COLO668 (cell line): ENCODE data around the gene IL4I1.

Source experiments
- DNase-seq: peaks from one replicate; lab custom pipeline; 2025; ENCODE audit not compliant: unreplicated experiment; lab: John Stamatoyannopoulos, UW

IL4I1 gene

DNA sequence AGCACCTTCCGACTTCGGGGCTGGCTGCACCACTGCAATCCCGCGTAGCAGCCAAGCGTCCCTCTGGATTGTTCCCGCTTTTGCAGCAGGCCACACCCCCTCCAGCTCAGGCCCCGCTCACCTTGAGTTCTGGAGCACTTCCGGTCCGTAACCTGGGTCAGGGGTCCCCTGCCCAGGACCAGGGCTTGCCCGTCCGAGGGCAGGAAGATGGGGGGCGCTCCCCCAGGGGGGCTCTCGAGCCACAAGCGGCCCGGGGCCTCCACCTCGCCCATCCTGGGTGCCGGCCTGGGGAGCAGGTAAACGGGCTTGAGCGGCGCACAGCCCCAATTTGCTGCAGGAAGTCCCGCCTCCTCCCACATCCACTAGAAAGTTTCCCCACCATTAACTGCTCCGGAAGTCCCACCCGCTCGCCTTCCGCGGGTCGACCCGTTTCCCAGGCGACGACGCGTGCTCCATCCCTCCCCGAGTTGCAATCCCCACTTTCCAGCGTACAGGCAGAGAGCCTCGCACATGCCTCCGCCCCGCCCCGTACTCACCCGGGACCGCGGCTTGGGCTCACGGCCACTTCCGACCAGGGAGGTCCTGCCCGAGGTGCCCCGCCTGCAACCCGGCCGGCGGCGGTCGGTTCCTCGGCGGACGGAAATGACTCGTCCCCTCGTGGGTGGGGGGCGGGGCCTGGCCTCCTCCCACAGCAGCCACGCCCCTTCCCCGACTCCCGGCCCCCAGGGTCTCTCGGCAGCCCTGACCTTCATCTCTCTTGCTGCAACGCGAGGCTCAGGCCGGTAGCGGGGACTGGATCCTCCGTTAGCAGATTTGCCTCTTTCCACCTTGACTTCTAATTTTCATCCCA lies 29.5 kb downstream of the IL4I1 start, which contains the start of gene PNKP:
PNKP (minus strand) TSS at position 644 of the 850 bp plus-strand sequence; CDS start at position 272, 372 bp downstream.
- peak; percentile 93 for DNase-seq

DNA sequence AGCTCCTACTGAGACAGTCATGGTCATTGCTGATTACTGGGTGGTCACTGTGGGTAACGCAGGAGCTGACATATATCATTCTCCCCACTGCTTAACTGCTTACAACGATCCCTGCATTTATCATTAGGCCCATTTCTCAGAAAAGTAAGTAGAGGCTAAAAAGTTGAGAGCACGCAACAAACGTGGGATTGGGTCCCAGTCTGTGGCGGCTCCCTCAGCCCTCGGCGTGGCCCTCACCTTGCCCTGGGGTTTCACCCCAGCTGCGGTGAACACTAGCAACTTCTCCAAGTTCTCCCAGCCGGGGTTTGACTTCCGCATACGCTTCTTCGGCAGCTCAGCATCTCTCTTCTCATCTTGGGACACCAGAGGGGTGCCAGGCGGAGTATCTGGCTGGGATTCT lies 31.8 kb downstream of the IL4I1 start:
- DNase-seq, result no peak

DNA sequence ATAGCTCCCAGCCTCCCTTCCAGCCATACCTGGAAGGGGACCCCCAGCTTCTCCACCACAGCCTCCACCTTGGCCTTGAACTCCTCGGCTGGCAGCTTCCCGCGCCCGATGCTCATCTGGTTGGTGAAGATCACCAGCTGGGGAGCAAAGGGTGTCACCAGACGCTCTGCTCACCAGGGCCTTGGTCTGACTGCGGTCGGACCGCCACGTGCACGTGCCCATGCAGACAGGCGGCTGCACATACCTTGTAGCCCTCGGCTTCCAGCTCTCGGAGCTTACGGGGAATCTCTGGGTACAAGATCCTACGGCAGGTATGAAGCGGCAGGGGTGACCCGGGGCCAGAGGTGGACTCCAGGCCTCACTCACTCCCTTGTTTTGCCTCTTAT lies 32.8 kb downstream of the IL4I1 start:
- DNase-seq, result no peak

DNA sequence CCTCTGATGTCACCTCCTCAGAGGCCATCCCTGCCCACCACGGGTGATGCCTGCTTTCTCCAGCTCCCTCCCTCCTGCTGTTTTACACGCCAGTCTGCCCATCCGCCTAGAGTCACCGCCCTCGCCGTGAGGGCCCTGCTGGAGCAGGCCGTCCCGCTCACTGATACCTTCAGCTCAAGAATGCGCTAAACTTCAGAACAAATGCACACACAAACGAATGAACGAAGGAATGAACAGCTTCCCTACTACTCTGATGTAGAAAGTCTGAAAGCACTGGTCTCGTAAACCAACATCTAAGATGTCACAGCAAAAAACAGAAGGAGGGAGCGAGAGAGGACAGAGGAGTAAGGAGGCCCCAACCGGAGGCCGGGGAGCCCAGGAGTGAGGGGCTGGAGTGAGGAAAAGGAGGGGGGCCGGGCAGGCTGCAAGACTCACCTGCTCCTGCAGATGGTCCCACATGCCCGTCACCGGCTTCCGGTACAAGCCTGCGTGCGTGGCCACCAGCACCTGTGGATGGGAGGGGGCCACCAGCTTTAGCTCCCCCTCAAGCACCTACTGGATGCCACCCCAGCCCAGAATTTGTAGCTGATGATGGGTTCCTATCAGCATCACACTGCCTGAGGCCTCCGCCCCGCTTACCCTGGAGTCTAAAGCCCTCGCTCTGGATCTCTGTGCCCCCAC lies 33.3 kb downstream of the IL4I1 start:
- no peak for DNase-seq

DNA sequence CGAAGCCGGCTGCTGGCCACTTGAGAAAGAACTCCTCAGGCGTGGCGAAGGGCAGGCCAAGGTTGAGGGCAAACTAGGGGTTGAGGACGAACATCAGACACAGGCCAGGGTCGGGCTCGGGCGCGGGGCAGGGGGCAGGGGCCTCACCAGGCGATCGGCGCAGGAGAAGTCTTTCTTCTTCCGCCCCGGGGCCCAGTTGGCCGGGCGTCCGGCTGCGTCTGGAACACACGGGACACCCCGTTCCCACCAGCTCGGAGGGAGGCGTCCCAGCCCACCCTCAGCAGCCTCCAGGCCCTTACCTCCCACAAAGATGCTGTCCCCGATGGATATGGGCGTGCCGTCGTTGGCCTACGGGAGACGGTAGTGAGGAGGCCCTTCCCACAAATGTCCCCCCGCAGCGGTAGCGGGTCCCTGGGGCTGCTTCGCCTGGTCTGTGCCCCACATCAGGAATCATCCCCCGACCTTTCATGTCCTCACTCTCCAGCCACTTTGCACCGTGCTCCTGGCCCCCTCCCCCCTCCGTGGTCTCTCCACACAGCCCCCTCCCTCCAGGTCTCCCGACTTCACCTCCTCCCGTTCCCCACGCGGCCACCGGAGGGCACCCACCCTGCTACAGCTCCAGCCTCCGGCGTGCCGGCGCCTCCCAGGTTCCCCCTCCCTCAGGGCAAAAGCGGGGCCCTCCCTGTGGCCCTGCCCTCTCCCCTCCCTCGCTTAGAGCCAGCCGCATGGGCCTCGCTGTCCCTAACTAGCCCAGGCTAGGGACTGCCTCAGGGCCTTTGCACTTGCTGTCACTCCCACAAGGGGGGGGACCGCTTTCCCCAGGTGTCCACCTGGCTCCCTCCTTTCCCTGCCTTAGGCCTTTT lies 34.1 kb downstream of the IL4I1 start:
- DNase-seq, result peak; percentile 37

DNA sequence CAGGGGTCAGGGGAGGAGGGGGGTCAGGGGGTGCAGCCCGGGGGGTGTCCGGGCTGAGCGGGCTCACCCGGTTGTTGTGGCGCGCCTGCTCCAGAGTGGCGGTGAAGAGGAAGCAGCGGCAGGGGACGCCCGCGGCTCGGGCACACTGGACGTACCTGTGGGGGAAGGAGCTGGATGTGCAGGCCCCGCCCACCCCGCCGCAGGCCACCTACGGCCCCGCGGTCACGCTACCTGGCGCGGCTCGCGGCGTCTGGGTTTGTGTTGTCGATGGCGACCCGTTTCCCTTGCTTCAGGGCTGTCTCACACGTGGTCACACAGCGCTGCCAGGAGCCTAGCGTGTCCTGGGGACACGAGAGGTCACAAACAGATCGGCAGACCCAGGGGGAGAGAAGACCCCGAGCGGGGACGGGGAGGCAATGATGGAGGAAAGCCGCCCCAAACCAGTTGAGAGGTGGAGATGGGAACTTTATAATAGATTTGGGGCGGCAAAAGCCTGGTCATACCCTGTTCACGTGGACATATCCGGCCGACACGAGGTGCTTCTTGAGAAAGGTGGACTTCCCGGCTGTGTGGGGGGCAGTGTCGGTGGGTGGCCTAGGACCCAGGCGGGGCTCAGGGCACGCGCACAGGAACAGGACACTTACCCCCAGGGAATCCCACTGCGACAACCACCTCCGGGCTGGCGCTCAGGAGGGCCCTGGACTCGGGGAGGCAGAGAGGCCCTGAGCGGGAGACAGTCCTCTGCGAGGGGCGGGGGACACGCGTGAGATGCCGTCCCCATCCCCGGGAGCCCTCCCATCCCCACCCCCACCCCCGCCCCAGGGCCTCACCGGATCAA lies 34.9 kb downstream of the IL4I1 start:
- no peak for DNase-seq

DNA sequence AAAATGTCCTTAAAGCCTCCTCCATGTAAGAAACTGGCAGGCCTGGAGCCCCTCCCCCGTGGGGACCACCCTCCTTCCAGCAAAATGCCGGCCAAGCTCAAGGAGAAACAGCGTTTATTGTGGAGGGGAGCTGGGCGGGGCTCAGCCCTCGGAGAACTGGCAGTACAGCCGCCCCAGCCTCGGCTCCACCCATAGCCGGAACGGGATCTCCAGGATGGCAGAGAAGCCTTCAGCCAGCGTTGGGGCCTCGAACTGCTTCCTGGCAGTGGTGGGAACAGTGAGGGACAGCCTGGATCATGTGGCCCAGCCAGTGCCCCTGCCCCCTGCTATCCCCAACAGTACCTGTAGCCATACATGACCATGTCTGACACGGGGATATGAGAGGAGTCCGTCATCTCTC lies 35.6 kb downstream of the IL4I1 start:
- DNase-seq, result no peak

DNA sequence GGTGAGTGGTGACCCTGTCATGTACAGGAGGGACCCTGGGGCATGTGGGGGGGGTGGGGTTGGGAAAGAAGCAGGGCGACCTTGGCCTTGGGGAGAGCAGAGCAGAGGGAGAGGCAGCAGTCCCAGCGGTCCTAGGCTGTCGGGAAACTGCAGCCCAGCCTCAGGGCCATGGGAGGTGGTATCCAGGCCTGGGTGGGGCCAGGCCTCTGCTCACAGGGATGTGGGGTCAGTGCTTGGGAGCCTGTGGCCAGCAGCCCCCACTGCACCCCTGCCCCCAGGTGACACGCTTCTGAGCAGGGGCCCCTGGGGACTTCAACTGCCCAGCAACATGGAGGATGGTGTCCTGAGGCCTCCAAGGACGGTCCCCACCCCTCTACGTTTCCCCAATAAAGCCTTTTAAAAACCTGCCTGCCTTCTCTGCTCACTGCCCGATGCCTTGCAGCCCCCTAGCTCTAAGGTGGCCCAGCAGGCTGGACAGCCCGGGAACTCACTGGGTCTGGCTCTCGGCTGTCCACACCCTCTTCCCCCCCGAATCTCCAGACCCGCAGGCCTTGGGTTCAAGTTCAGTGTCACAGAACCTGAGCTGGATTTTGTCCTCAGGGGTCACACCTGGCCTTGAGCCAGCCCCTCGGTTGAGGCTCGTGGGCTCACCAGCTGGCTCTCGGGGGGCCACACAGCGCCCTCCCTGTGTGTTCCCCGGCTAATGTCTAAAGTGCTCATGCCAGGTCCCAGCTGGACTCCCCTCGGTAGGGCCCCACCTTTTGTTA lies 36.2 kb downstream of the IL4I1 start:
- no peak for DNase-seq

DNA sequence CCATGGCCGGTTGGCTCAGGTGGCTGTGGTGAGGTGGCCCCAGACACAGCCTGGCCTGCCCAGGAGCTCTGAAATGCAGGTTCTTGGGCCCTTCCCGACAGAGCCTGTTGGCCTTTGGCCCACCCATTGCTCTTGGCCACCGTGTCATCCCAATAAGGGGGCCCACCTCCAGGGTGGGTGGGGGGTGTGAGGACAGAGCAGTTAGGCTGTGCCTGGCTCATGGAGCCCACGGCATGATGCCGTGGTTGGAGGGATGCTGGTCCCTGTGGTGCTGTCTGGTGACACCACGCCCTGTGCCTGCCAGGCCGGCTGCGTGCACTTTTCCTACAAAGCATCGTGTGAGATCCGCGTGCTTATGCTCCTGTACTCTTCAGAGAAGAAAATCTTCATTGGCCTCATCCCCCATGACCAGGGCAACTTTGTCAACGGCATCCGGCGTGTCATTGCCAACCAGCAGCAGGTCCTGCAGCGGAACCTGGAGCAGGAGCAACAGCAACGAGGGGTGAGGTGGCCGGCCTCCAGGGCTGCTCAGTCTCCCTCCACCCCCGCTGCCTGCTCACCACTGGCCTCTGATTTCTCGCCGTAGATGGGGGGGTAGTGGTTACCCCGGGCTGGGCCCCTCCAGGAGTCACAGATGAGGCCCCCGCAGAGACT lies 36.9 kb downstream of the IL4I1 start:
- no peak for DNase-seq

DNA sequence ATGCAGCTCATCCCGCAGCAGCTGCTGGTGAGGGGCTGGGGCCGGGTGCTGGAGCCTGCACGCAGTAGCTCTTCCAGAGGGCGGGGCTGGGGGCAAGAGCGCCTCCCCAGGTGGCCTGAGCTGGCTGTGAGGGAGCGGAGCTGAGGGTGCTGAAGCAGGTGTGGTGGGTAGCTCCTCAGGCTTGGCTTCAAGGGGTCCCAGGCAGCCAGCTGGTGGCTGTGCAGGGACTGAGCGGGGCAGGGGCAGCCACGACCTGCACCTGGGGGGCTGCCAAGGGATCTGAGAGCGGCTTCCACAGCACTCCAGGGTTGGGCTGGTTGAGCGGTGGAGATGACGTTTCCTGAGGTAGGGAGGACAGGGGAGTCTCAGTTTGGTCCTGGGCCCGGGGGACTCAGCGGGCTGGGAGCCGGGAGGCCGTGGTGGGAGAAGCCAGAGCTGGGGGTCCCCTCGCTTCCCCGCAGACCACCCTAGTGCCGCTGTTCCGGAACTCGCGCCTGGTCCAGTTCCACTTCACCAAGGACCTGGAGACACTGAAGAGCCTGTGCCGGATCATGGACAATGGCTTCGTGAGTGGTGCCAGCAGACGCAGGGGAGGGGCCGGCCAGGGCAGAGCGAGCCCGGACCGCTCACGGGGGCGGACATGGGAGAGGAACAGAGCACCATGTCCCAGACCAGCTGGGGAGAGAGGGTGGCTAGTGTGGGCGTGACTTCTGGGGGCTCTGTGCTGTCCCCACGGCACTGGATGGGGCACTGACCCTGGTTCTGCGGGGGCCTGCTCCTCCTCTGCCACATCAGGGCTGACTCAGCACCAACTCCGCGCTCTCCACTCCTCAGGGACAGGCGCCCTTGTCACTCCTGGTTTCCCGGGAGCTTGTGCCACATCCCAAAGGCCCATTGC lies 38.4 kb downstream of the IL4I1 start:
- no peak for DNase-seq

DNA sequence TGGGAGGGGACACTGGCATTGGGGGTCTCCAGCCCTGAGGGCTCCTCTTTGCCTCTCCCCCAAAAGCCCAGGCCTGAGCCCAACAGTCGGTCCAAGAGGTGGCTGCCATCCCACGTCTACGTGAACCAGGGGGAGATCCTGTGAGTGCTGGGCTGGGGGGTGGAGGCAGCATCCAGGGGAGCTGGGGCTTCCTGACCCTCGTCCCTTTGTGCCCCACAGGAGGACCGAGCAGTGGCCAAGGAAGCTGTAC lies 38.9 kb downstream of the IL4I1 start:
- DNase-seq, result no peak

DNA sequence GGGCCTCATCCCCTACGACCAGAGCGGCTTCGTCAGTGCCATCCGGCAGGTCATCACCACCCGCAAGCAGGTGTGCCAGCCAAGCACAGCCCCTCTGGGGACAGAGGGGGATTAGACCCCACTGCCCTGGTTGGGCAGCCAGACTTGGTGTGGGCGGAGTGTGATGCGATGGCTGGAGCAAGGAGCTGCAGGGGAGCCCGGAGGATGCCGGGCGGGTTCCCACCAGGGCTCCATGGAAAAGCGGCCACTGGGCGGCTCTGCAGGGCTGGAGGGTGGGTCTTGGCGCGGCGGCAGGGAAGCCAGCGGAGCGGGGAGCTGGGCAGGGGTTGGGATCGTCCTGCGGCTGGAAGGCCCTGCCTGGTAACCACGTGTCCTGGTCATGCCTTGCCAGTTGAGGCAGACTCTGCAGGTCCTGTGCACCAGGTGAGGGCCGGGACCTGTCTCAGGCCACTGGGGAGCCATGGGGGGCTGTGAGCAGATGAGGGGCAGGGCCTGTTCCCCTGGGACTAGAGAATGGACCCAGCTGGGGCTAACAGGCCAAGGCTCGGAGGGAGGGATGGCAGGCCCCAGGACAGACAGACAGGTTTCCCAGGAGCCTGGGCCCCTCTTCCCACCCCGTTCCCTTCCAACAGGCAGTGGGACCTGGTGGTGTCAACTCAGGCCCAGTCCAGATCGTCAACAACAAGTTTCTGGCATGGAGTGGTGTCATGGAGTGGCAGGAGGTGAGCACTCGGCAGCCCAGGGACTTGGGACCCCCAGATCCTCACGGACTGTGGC lies 39.4 kb downstream of the IL4I1 start:
- DNase-seq, result no peak

DNA sequence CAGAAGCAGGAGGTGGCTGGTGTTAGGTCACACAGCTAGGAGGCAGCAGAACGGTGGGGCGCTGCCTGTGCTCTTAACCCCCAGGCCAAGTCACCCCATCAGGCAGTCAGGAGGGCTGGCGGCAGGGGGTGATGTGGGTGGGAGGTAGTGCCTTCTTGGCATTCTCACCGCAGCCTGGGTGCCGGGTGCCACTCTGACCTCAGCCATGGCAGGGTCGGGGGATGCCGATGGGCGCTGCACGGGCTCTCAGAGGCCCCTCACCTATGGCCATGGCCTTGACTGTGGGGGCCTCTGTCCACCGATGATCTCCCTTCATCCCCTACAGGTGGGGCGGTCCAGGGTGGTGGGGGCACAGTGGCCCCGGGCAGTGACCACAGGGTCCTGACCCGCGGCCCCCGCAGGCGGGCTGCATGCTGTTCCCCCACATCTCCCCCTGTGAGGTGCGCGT lies 40.1 kb downstream of the IL4I1 start:
- no peak for DNase-seq

DNA sequence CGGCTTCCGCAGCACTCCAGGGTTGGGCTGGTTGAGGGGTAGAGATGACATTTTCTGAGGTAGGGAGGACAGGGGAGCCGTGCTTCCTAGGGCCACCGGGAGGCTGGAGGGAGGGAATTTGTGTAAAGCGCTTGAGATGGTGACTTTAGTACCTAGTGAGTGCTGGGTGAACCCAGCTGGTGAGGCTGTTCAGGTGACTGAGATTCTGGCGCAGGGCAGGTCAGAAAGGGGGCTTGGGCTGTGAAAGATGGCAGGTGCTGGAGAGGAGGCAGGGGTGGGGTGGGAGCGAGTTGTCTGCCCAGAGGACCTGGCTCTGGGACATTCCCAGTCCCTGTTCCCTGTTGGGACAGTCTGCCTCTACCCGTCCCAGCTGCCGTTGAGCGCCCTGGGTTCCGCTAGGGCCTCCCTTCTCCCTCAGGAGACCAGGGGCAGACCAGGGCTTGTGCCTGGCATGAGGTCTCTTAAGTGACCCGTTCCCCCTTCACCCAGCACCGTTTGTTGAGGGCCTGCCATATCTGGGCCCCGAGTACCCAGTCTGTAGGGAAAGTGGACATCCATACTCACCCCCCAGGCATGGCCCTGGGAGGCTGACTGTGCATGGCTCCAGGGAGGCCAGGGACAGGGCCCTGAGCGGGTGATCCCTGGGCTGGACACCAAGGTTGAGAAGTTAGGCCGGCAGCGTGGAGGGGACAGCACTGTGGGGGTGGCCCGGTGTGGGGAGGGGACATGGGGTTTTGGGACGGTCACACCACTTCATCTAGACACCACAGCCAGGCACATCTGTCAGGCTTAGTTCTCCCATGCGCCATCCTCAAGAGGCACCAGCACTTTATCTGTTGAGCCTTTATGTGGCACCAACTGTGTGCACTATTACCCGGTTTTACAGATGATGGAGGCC lies 40.8 kb downstream of the IL4I1 start:
- DNase-seq, result no peak

DNA sequence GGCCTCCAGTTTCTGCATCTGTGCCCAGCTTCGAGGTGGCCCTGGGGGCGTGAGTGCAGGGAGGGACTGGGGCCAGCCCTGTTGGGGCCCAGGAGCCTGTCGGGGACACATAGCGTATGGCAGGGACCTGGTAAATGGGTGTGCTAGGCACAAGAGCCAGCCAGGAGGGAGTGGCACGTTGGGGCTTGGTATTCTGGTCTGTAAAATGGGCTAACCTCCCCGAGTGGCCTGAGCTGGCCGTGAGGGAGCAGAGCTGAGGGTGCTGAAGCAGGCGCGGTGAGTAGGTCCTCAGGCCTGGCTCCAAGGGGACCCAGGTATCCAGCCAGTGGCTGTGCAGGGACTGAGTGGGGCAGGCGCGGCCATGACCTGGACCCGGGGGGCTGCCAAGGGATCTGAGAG lies 41.4 kb downstream of the IL4I1 start:
- DNase-seq, result no peak

DNA sequence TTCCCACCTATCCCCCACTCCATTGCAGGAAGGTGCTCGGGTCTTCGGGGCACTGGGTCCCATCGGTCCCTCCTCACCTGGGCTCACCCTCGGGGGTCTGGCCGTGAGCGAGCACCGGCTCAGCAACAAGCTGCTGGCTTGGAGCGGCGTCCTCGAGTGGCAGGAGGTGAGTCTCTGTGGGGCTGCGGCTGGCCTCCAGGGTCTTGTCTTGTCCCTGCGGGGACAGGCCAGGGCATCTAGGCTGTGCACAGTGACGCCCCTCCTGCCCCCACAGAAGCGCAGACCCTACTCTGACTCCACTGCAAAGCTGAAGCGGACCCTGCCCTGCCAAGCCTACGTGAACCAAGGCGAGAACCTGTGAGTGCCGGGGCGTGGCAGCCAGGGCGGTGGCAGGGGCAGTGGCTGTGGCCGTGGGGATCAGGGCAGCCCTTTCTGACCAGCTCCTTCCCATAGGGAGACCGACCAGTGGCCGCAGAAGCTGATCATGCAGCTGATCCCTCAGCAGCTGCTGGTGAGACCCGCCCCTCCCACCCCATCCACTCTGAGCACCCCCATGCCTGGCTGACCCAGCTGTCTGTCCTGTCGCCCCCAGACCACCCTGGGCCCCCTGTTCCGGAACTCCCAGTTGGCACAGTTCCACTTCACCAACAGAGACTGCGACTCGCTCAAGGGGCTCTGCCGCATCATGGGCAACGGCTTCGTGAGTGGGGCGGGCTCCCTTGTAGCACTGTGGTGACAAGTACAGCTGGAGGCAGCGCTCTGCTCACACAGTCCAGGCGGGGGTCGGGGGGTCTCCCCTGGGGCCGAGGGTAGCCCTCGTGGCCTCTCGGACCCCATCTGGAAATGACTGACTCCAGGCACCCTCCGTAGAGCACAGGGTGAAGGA lies 42.1 kb downstream of the IL4I1 start:
- DNase-seq, result no peak
